ENCODE results near the gene ANKRD34A. TPM values are rescaled to one million over a fixed set of nuclear protein-coding genes. Genes with fewer than 3 reads are reported as not detected.
A peak's percentile ranks its signal among the peaks of the same experiment; 100 is the strongest.

Gene ANKRD34A
- total RNA-seq, 4 donors from 2014 or later: 0.39 to 2.4 (median 1.3) TPM

- H3K27ac ChIP-seq: peak within 1 kb of the TSS; percentile 91 to 97 (median 96)
- no peaks in the 10 kb centered on the region for H3K27me3 ChIP-seq
- 0 to 1% methylated on average over 24 to 40 of the region's 60 CpGs for WGBS, 2 donors
- peak; percentile 94 to 95 for DNase-seq (ENCODE audit: low spot score in 2 of 2)
- no peaks in the 10 kb centered on the region for H3K36me3 ChIP-seq
- H3K4me3 ChIP-seq: peak within 1 kb of the TSS; percentile 77 to 83 (median 78)
- TF ChIP-seq EP300 (IDR thresholded peaks at IDR 0.05) (peak; percentile 33 to 97), POLR2A (IDR thresholded peaks at IDR 0.05) (peak; percentile 86 to 93), CTCF (IDR thresholded peaks at IDR 0.05) (peak in 1 of 5 experiments; percentile 30)
- no peaks in the 10 kb centered on the region for H3K9me3 ChIP-seq
- peaks cover 0 to 82% (median 38%) of the 10 kb centered on the region in 4 donors for H3K4me1 ChIP-seq
Measured at GRCh38 chr1:145957443-145958319, 6.7 kb downstream of the ANKRD34A start, which contains the start of gene LIX1L. LIX1L (minus strand) TSS chr1:145958017; CDS start chr1:145957927, 90 bp downstream.

- 0% methylated on average over 3 of the region's 3 CpGs for WGBS, 2 donors
- peak overlapping the region; percentile 77 to 83 (median 78) for H3K4me3 ChIP-seq
- peak in 1 of 2 donors; percentile 11 for DNase-seq (ENCODE audit: low spot score in 2 of 2)
Measured at GRCh38 chr1:145956781-145957442, 7.5 kb downstream of the ANKRD34A start.

GRCh38 chr1:145956361-145956760, 8.0 kb downstream of the ANKRD34A start:
- H3K36me3 ChIP-seq: no peaks in the 10 kb centered on the region
- DNase-seq (ENCODE audit: low spot score in 2 of 2): no peak
- no peaks in the 10 kb centered on the region for H3K9me3 ChIP-seq
- peak overlapping the region; percentile 91 to 97 (median 96) for H3K27ac ChIP-seq
- H3K27me3 ChIP-seq: no peaks in the 10 kb centered on the region
- peaks cover 0 to 75% (median 35%) of the 10 kb centered on the region in 4 donors for H3K4me1 ChIP-seq
- peak overlapping the region; percentile 77 to 83 (median 78) for H3K4me3 ChIP-seq
- TF ChIP-seq CTCF (IDR thresholded peaks at IDR 0.05): no peak
- TF ChIP-seq EP300 (IDR thresholded peaks at IDR 0.05): no peak
- no peak for TF ChIP-seq POLR2A (IDR thresholded peaks at IDR 0.05)

More at GRCh38 chr1:145956781-145957442, 7.5 kb downstream of the ANKRD34A start:
- Histone ChIP-seq H3K36me3 (no peaks in the 10 kb centered on the region), H3K9me3 (no peaks in the 10 kb centered on the region), H3K27me3 (no peaks in the 10 kb centered on the region), H3K27ac (peak overlapping the region; percentile 91 to 97 (median 96)), H3K4me1 (peaks cover 0 to 78% (median 37%) of the 10 kb centered on the region in 4 donors)
- TF ChIP-seq EP300 (IDR thresholded peaks at IDR 0.05) (no peak), POLR2A (IDR thresholded peaks at IDR 0.05) (no peak), CTCF (IDR thresholded peaks at IDR 0.05) (no peak)

- Histone ChIP-seq H3K27ac (peak overlapping the region; percentile 91 to 97 (median 96)), H3K4me3 (no peak overlapping the region)
Measured at GRCh38 chr1:145955436-145955835, 8.9 kb downstream of the ANKRD34A start.

GRCh38 chr1:145953861-145954260, 10.5 kb downstream of the ANKRD34A start:
- no peak overlapping the region for H3K27ac ChIP-seq
- TF ChIP-seq POLR2A (IDR thresholded peaks at IDR 0.05): no peak
- TF ChIP-seq CTCF (IDR thresholded peaks at IDR 0.05): no peak
- TF ChIP-seq EP300 (IDR thresholded peaks at IDR 0.05): no peak
- no peaks in the 10 kb centered on the region for H3K27me3 ChIP-seq
- DNase-seq (ENCODE audit: low spot score in 2 of 2): no peak
- H3K4me1 ChIP-seq: peaks cover 0 to 67% (median 29%) of the 10 kb centered on the region in 4 donors
- H3K4me3 ChIP-seq: no peak overlapping the region
- H3K36me3 ChIP-seq: peaks cover 0 to under 1% (median 0%) of the 10 kb centered on the region in 3 donors
- no peaks in the 10 kb centered on the region for H3K9me3 ChIP-seq
- 70 to 78% methylated on average over 6 of the region's 6 CpGs for WGBS, 2 donors

More at GRCh38 chr1:145955436-145955835, 8.9 kb downstream of the ANKRD34A start:
- H3K9me3 ChIP-seq: no peaks in the 10 kb centered on the region
- no peaks in the 10 kb centered on the region for H3K36me3 ChIP-seq
- TF ChIP-seq EP300 (IDR thresholded peaks at IDR 0.05): peak in 1 of 2 donors; percentile 15
- TF ChIP-seq POLR2A (IDR thresholded peaks at IDR 0.05): no peak
- no peaks in the 10 kb centered on the region for H3K27me3 ChIP-seq
- WGBS, 2 donors: 28 to 35% methylated on average over 2 of the region's 2 CpGs
- DNase-seq (ENCODE audit: low spot score in 2 of 2): no peak
- peaks cover 0 to 74% (median 35%) of the 10 kb centered on the region in 4 donors for H3K4me1 ChIP-seq

Measured in tibial nerve (tissue), 4 donors.